ENCODE results near the gene PHACTR3. TPM values are rescaled to one million over a fixed set of nuclear protein-coding genes. Genes with fewer than 3 reads are reported as not detected.

The PHACTR3 gene
- total RNA-seq, 2 experiments from 2014 or later, result not detected

DNA sequence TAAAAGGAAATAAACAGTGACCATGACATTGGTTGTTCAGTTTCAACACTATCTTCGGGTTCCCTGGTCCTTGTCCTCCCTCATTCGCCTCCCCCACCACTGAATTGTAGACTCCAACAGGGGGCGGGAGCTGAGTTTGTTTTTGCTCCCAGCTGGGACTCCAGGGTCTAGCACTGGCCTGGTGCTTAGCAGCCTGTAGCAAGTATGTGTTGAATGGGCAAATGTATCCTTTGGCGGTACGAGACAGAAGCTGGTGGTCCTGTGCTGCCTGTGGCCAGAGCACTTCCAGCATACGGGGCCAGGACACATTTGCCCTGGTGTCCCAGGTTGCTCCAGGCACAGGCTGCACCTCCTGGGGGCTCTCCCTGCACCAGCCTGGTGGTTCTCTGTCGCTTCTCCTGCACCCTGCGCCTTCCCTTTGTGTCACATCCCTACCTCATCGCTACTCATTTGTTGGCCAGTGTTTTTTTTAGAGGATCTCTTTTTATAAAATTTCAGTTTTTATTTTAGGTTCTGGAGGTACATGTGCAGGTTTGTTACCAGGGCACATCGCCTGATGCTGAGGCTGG, 40.1 kb downstream of the PHACTR3 start:
- no peak for ATAC-seq
- no peaks in the 10 kb centered on the region for H3K4me1 Mint-ChIP-seq
- POLR2A ChIA-PET, result no interaction called here

DNA sequence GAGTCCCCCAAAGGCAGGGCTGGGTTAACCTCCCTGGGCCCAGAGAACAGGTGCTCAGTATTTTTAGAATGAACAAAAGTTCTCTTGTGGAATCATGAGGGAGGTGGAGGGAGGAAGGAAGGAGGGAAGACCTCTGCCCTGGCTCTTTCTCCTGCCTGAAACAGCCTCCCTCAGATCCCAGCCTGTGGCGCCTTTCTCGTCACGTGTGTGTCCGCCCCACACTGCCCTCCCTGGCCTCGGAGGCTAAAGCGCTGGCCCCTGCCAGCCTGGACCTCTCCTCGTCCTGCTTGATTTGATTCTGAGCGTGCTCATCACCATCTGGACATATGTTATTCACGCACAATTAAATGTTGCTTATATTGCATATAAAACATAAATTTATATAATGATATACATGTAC, 40.9 kb downstream of the PHACTR3 start:
- DNase-seq, result no peak
- no peak for ATAC-seq
- CTCF ChIA-PET, result no interaction called here
- Mint-ChIP-seq H3K9me3 (ENCODE audit: low read depth) (peaks cover 11% of the 10 kb centered on the region), H3K27ac (no peak overlapping the region), H3K4me1 (no peaks in the 10 kb centered on the region), H3K36me3 (ENCODE audit: low read depth) (peaks cover 1% of the 10 kb centered on the region), H3K4me3 (no peak overlapping the region), H3K27me3 (peaks cover 12% of the 10 kb centered on the region)
- intact Hi-C loops (cut with DNase I, micrococcal nuclease), result no loop called here
- POLR2A ChIA-PET, result no interaction called here

More for the DNA sequence above, 40.1 kb downstream of the PHACTR3 start:
- peaks cover 1% of the 10 kb centered on the region for H3K36me3 Mint-ChIP-seq (ENCODE audit: low read depth)
- H3K4me3 Mint-ChIP-seq, result no peak overlapping the region
- H3K27me3 Mint-ChIP-seq, result peaks cover 10% of the 10 kb centered on the region
- intact Hi-C loops (cut with DNase I, micrococcal nuclease), result no loop called here
- no peak overlapping the region for H3K27ac Mint-ChIP-seq
- CTCF ChIA-PET, result no interaction called here
- DNase-seq, result no peak
- H3K9me3 Mint-ChIP-seq (ENCODE audit: low read depth), result peaks cover 11% of the 10 kb centered on the region

DNA sequence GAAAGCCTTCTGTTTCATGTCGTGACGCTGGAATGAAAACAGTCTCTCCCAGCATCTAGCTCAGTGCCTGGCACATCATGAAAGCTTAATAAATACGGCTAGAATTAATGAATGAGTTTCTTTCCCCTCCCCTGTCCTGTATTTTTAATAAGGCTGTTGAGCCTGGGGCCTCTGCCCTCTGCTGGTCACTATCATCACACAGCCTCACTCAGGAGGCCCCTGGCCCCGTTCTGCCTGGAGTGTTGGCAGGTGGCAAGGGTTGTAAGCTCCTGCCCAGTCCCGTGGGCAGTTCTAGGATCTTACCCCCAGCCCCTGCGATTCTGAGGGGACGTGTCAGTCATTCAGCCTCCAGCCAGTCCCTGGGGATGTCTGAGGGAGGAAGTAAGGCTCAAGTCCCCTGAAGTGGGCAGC, 41.4 kb downstream of the PHACTR3 start:
- Mint-ChIP-seq H3K27ac (no peak overlapping the region), H3K36me3 (ENCODE audit: low read depth) (peaks cover 1% of the 10 kb centered on the region), H3K27me3 (peaks cover 14% of the 10 kb centered on the region), H3K4me1 (no peaks in the 10 kb centered on the region), H3K4me3 (no peak overlapping the region), H3K9me3 (ENCODE audit: low read depth) (peaks cover 11% of the 10 kb centered on the region)
- intact Hi-C loops (cut with DNase I, micrococcal nuclease), result no loop called here
- ChIA-PET POLR2A (no interaction called here), CTCF (no interaction called here)
- DNase-seq (no peak), ATAC-seq (no peak)

DNA sequence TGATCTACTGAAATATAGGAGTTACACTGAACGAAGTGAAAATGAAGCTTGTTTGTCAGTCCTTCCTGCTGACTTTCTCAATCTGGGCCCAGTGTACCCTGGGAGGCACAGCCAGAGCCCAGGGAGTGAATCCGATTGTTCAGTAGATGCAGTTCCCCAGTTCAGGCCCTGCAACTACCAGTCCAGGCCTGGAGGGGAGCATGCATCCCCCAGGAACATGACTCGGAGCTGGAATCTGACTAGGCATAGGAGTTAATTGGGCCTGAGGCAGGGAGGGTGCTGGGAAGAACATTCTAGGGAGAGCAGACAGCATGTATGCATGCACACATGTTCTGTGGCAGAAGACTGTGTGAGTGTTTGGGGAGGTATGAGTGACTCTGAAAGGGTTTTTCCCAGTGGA, 42.1 kb downstream of the PHACTR3 start:
- H3K27me3 Mint-ChIP-seq, result peaks cover 14% of the 10 kb centered on the region
- ATAC-seq (no peak), DNase-seq (no peak)
- no peaks in the 10 kb centered on the region for H3K4me1 Mint-ChIP-seq
- POLR2A ChIA-PET, result no interaction called here
- no peak overlapping the region for H3K4me3 Mint-ChIP-seq
- no peak overlapping the region for H3K27ac Mint-ChIP-seq
- intact Hi-C loops (cut with DNase I, micrococcal nuclease), result no loop called here
- H3K36me3 Mint-ChIP-seq (ENCODE audit: low read depth), result peaks cover 1% of the 10 kb centered on the region
- CTCF ChIA-PET, result no interaction called here
- H3K9me3 Mint-ChIP-seq (ENCODE audit: low read depth), result peaks cover 11% of the 10 kb centered on the region

DNA sequence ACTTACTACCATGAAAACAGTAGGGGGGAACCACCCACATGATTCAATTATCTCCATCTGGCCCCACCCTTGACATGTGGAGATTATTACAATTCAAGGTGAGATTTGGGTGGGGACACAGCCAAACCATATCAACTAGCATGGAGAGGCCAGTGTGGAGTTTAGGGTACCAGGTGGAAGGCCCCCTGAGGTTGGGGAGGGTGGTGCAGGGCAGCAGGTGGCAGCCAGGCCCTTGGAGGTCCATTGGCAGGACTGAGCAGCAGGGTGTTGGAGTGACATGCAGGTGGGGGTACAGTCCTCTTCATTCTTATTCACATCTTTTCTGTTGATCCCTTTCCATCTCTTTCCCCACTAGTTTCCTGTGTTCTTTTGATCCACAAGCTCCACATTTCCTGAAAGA, 42.9 kb downstream of the PHACTR3 start:
- Mint-ChIP-seq H3K4me1 (no peaks in the 10 kb centered on the region), H3K9me3 (ENCODE audit: low read depth) (peaks cover 11% of the 10 kb centered on the region), H3K27me3 (peaks cover 17% of the 10 kb centered on the region), H3K4me3 (no peak overlapping the region), H3K36me3 (ENCODE audit: low read depth) (peaks cover 1% of the 10 kb centered on the region), H3K27ac (no peak overlapping the region)
- CTCF ChIA-PET, result no interaction called here
- intact Hi-C loops (cut with DNase I, micrococcal nuclease), result no loop called here
- ATAC-seq, result no peak
- POLR2A ChIA-PET, result no interaction called here
- no peak for DNase-seq

DNA sequence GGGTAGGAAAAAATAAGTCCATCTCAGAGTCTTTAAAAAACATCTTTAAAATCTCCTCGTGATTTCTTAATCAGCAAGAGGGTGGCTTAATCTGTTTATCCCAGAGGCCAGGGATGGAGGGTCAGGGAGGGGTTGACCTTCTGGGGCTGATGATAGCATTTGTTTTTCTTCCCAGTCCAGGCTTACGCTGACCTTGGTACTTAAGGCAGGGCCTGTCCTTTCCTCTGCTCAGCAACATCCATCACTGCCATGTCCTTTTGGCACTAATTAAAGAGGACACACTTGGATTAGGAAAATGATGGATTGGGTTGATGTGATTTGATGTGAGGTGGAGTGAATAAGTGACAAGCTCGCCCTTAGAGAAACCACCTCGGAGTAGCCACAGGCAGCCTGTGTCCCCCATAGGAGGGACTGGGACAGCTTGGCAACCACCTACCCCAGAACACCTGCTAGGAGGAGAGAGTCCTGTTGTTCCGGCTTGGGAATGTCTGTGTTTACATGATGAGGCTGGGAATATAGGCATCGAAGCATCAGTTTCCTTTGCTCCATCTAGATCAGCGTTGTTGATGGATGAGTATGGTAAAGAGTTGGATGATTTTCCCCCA, 44.2 kb downstream of the PHACTR3 start:
- Mint-ChIP-seq H3K36me3 (ENCODE audit: low read depth) (peaks cover 1% of the 10 kb centered on the region), H3K4me3 (no peak overlapping the region), H3K27me3 (peaks cover 17% of the 10 kb centered on the region), H3K27ac (no peak overlapping the region), H3K9me3 (ENCODE audit: low read depth) (peaks cover 11% of the 10 kb centered on the region), H3K4me1 (no peaks in the 10 kb centered on the region)
- CTCF ChIA-PET, result interaction anchor here (1.0 kb wide), 1 partner anchor 51 kb away, joined by 4 read pairs; no protein-coding TSS in a partner anchor
- ATAC-seq (no peak), DNase-seq (no peak)
- intact Hi-C loops (cut with DNase I, micrococcal nuclease), result no loop called here
- POLR2A ChIA-PET, result no interaction called here

DNA sequence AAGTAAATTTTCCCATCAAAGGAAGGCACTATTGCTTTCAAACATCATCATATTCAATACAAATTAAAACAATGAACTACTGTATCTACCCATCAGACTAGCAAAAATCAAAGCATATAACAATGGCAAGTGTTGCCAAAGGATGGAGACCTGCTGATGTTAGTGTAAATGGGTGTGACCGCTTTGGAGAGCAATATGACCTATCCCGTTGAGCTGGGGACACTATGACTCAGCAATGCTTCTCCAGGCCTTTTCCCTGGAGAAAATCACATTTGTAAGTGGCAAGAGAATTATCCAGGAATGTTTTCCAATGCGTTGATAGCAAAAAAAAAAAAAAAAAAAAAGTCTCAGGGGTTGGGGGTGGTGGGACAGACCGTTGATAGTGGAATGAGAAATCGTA, 46.1 kb downstream of the PHACTR3 start:
- intact Hi-C loops (cut with DNase I, micrococcal nuclease), result no loop called here
- Mint-ChIP-seq H3K4me1 (no peaks in the 10 kb centered on the region), H3K4me3 (no peak overlapping the region), H3K27me3 (peaks cover 17% of the 10 kb centered on the region), H3K27ac (no peak overlapping the region), H3K36me3 (ENCODE audit: low read depth) (peaks cover 1% of the 10 kb centered on the region), H3K9me3 (ENCODE audit: low read depth) (peaks cover 11% of the 10 kb centered on the region)
- CTCF ChIA-PET, result no interaction called here
- no peak for ATAC-seq
- POLR2A ChIA-PET, result no interaction called here
- DNase-seq, result no peak

DNA sequence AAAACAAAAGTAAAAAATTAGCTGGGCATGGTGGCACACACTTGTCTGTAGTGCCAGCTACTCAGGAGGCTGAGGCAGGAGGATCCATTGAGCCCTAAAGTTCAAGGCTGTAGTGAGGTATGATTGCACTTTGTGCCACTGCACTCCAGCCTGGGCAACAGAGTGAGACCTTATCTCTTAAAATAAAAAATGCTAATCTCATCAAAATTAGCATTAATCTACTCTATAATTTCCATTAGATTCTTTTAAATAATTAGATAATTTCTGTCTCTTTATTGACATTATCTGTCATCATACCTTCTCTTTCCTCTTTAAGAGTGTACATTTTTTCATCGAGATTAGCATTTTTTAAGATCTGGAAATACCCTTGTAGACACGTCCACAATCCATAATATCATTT, 48.0 kb downstream of the PHACTR3 start:
- H3K4me1 Mint-ChIP-seq, result no peaks in the 10 kb centered on the region
- peaks cover 1% of the 10 kb centered on the region for H3K36me3 Mint-ChIP-seq (ENCODE audit: low read depth)
- intact Hi-C loops (cut with DNase I, micrococcal nuclease), result no loop called here
- DNase-seq (no peak), ATAC-seq (no peak)
- H3K4me3 Mint-ChIP-seq, result no peak overlapping the region
- POLR2A ChIA-PET, result no interaction called here
- no peak overlapping the region for H3K27ac Mint-ChIP-seq
- CTCF ChIA-PET, result no interaction called here
- H3K9me3 Mint-ChIP-seq (ENCODE audit: low read depth), result peaks cover 7% of the 10 kb centered on the region
- H3K27me3 Mint-ChIP-seq, result peaks cover 16% of the 10 kb centered on the region

DNA sequence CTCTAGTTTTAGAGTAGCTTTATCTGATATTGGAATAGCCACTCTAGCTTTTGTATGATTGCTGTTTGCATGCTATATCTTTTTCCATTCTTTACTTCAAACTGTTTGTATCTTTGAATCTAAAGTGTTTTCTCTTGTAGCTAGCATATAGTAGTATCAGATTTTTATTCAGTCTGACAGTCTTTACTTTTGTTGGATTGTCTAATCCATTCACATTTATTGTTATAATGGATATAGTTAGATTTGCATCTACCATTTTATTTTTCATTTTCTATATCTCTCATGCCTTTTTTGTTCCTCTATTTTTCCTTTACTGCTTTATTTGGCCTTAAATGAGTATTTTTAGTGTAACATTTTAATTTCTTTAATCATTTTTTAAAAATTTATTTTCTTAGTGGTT, 52.1 kb downstream of the PHACTR3 start:
- H3K9me3 Mint-ChIP-seq (ENCODE audit: low read depth), result peaks cover 19% of the 10 kb centered on the region
- POLR2A ChIA-PET, result no interaction called here
- CTCF ChIA-PET, result no interaction called here
- ATAC-seq (no peak), DNase-seq (no peak)
- intact Hi-C loops (cut with DNase I, micrococcal nuclease), result no loop called here
- no peak overlapping the region for H3K4me3 Mint-ChIP-seq
- no peak overlapping the region for H3K27ac Mint-ChIP-seq
- H3K36me3 Mint-ChIP-seq (ENCODE audit: low read depth), result no peaks in the 10 kb centered on the region
- H3K4me1 Mint-ChIP-seq, result no peaks in the 10 kb centered on the region
- H3K27me3 Mint-ChIP-seq, result peaks cover 8% of the 10 kb centered on the region

DNA sequence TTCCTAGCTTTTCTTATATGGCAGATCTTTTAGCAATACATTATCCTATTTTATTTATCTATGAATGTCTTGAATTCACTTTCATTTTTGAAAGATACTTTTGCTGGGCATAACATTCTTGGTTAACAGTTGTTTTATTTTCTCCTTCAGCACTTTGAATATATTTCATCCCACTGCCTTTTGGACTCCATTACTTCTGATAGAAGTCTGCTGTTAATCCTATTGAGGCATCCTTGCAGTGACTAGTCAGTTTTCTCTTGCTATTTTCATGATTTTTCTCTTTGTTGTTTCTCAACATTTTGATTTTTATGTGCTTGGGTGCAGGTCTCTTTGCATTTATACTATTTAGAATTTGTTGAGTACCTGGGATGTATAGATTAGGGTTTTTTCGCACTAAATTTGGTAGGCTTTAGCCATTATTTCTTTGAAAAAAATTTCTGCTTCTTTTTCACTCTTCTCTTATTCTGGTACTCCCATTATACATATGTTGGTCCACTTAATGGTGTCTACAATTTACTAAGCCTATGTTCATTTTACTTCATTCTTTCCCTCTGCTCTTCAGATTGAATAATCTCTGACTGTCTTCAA, 53.2 kb downstream of the PHACTR3 start:
- H3K27ac Mint-ChIP-seq, result no peak overlapping the region
- H3K27me3 Mint-ChIP-seq, result peaks cover 11% of the 10 kb centered on the region
- no peaks in the 10 kb centered on the region for H3K36me3 Mint-ChIP-seq (ENCODE audit: low read depth)
- no peaks in the 10 kb centered on the region for H3K4me1 Mint-ChIP-seq
- POLR2A ChIA-PET, result no interaction called here
- DNase-seq (no peak), ATAC-seq (no peak)
- peaks cover 19% of the 10 kb centered on the region for H3K9me3 Mint-ChIP-seq (ENCODE audit: low read depth)
- CTCF ChIA-PET, result interaction anchor here (1.7 kb wide), 1 partner anchor 11 kb away, joined by 3 read pairs; no protein-coding TSS in a partner anchor
- intact Hi-C loops (cut with DNase I, micrococcal nuclease), result no loop called here
- H3K4me3 Mint-ChIP-seq, result no peak overlapping the region

DNA sequence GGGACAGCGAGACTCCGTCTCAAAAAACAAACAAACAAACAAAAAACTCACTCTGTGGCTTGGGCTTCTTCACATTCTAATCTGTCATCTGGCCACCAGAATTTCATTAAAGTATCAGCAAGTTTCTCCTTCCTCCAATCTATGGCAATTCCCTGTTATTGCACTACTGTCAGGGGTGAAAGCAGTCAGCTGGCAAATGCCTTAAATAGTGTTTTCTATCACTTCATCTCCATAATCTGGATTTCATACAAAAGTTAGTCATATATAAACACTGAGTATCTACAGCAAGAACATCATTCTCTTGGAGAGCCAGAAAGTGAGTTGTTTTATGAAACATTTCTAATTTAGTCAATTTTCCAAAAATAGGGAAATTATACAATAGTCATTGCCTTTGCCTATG, 56.1 kb downstream of the PHACTR3 start:
- POLR2A ChIA-PET, result no interaction called here
- CTCF ChIA-PET, result no interaction called here
- Mint-ChIP-seq H3K4me1 (no peaks in the 10 kb centered on the region), H3K27me3 (peaks cover 15% of the 10 kb centered on the region), H3K27ac (no peak overlapping the region), H3K36me3 (ENCODE audit: low read depth) (no peaks in the 10 kb centered on the region), H3K9me3 (ENCODE audit: low read depth) (peaks cover 19% of the 10 kb centered on the region), H3K4me3 (no peak overlapping the region)
- DNase-seq (no peak), ATAC-seq (no peak)
- intact Hi-C loops (cut with DNase I, micrococcal nuclease), result no loop called here

DNA sequence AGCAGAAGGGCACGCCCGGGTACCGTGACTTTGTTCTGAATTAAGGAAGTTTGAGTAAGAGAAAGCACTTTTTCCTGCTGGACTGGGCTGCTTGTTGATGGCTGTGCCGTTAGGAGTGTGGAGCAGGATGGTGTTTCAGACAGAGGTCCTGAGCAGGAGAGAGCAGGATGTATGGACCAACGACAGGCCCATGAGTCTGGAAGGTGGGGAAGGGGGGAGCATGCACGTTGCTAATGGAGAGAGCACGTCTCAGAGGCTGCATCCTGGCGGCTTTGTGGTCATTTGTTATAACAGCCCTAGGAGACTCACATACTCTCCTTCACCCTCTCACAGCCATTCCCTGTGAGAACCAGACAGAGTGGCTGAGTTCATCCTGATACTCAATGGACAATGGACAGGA, 56.8 kb downstream of the PHACTR3 start:
- Mint-ChIP-seq H3K4me1 (no peaks in the 10 kb centered on the region), H3K9me3 (ENCODE audit: low read depth) (peaks cover 19% of the 10 kb centered on the region), H3K27ac (no peak overlapping the region), H3K4me3 (no peak overlapping the region), H3K27me3 (peaks cover 14% of the 10 kb centered on the region), H3K36me3 (ENCODE audit: low read depth) (no peaks in the 10 kb centered on the region)
- no peak for ATAC-seq
- ChIA-PET CTCF (no interaction called here), POLR2A (no interaction called here)
- intact Hi-C loops (cut with DNase I, micrococcal nuclease), result no loop called here
- no peak for DNase-seq
